GM21786 (cell line): ENCODE results near the gene VIT.
"Not testable (repeated sequence)": the region's sequence is repeated elsewhere in the genome, so short reads cannot be mapped to it uniquely, and the experiment has no call there.

ENCODE experiments used
- ATAC-seq: cut with Tn5 transposase; IDR thresholded peaks from one replicate; pipeline ENCODE4 v1.9.1; 2021; ENCODE audit not compliant: unreplicated experiment

Gene VIT

DNA sequence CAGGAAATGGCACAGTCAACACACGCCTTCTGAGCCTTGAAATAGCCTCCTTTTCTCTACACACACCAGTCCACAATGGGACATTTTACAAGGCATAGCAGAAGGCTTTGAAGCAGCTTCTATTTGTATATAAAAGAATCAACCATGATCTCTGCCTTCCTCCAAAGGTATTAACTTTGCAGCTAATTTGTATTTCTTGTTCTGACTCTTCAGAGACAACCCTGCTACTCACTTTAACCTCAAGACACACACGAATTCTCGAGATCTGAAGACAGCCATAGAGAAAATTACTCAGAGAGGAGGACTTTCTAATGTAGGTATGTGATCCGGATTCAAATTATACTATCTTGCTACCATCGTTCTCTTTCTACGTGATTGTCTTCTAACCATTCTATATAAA lies 104.6 kb downstream of the VIT start:
- ATAC-seq: no peak

DNA sequence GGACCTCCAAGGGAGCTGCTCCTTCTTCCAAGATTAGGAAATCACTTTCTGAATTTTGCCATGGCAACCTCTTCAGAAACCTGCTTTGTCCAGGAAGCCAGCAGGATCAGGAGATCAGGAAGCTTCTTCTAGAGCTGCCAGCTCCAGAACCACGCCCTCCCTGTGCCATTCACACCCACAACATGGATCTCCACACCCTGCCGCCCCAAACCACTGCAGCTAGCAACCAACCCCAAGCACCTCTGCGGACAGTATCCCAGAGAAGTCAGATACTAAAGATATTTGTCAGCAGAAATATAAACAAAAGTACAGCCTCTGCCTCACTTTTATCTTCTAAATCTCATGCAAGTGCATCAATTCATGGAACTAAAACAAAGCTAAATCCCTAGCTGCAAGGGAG lies 106.4 kb downstream of the VIT start:
- ATAC-seq: no peak

GRCh38 chr2:36805635-36806224 lies 109.2 kb downstream of the VIT start:
- ATAC-seq: no peak

- ATAC-seq: no peak
Observed at GRCh38 chr2:36807223-36807886, 110.8 kb downstream of the VIT start.

- ATAC-seq: no peak
Observed at GRCh38 chr2:36808386-36809068, 112.0 kb downstream of the VIT start.

DNA sequence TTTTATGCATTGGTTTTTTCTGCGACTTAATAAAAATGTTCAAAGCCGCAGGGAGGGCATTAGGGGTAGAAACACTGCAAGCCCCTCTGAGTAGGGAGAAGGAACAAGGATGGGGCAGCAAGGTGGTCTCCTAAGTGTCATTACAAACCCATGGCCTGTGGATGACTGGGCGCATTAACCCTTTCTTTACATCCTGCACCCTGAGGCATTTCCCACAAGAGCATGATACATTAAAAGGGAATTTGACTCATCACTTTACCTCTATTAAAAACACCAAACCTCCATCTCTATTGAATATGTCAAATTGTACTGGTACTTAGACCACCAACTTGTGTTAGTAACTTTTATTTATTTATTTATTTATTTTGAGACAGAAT lies 112.5 kb downstream of the VIT start:
- ATAC-seq: no peak

- ATAC-seq: no peak
Observed at GRCh38 chr2:36811071-36811470, 114.6 kb downstream of the VIT start.

- ATAC-seq: no peak
Observed at GRCh38 chr2:36812196-36812595, 115.7 kb downstream of the VIT start.

- ATAC-seq: no peak
Observed at GRCh38 chr2:36818542-36818941, 122.0 kb downstream of the VIT start.

GRCh38 chr2:36819095-36819711 lies 122.7 kb downstream of the VIT start:
- no peak for ATAC-seq

- no peak for ATAC-seq
Observed at GRCh38 chr2:36820942-36821605, 124.6 kb downstream of the VIT start.

DNA sequence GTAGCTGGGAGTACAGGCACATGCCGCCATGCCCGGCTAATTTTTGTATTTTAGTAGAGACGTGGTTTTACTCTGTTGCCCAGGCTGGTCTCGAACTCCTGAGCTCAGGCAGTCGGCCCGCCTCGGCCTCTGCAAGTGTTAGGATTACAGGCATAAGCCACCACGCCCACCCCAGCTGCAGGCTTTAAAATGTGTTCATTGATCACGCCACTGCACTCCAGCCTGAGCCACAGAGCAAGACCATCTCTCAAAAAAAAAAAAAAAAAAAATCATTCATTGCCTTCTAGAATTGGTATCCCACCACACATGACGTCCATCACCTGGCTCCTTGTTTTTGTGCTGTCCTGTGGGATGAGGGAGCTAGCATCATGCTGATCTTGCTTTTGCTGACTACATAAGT lies 127.4 kb downstream of the VIT start:
- no peak for ATAC-seq

DNA sequence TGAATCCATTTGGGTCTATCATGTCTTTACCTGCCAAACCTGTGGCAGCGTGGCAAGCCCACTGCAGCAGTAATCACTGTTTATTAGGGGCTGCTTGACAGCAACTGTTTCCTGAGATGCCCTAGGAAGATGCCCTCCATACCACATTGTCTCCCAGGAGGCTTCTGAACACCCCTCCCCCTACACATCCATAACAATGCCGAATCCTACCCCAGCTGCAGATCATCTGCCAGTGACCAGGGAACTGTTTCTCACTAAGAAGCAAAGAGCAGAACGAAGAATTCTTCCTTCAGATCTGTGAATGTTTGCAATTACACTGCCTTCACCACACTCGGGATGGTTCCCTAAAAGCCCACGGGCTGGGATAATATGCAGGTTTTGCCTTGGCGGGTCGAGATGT lies 127.8 kb downstream of the VIT start:
- no peak for ATAC-seq

GRCh38 chr2:36824683-36825082 lies 128.2 kb downstream of the VIT start:
- not testable (repeated sequence) for ATAC-seq

- ATAC-seq: no peak
Observed at GRCh38 chr2:36831185-36831584, 134.7 kb downstream of the VIT start.

DNA sequence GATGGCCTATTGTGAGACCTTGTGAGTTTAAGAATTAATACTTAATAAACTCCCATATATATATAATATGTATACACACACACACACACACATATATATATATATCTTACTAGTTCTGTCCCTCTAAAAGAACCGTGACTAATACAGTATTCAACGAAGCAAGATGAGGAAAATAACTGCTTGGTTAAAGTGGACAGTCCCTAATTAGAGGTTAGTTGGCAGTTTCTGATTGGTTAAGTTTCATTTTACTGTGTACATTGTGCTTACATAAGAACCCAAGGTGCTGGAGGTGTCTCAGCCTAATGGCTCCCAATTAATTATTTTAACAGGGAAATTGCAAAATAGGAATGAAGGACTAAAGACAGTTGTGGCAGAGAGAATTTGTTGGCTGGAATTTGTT lies 137.7 kb downstream of the VIT start:
- no peak for ATAC-seq

DNA sequence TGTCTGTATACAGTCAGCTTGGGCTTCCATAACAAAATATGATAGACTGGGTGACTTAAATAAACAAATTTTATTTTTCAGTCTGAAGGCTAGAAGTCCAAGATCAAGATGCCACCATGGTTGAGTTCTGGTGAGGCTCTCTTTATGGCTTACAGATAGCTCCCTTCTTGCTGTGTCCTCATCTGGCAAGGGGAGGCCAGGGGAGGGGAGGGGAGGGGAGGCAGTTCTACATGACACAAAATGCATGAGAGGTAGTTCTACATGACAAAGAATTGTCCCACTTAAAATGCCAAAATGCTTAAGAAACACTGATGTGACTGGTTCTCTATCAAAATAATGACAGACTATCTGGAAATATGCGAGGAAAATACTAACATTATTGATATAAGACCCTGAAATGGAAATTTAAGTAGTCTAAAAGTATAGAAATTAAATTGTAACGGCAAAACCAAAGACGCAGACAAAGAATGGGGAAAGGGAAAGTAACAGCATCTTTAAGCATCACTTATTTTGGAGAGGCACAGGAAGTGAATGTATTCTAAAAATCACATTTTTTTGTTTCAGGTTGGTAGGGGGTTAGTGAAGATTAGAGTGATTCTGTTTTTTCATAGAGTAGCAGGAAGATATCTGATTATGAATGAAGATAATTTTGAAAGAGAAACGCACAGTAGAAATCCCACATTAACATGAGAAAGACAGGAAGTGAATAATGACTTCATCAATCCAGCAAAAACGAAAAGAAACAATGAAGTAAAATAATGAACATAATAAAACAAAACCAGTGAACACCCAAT lies 138.4 kb downstream of the VIT start:
- no peak for ATAC-seq

DNA sequence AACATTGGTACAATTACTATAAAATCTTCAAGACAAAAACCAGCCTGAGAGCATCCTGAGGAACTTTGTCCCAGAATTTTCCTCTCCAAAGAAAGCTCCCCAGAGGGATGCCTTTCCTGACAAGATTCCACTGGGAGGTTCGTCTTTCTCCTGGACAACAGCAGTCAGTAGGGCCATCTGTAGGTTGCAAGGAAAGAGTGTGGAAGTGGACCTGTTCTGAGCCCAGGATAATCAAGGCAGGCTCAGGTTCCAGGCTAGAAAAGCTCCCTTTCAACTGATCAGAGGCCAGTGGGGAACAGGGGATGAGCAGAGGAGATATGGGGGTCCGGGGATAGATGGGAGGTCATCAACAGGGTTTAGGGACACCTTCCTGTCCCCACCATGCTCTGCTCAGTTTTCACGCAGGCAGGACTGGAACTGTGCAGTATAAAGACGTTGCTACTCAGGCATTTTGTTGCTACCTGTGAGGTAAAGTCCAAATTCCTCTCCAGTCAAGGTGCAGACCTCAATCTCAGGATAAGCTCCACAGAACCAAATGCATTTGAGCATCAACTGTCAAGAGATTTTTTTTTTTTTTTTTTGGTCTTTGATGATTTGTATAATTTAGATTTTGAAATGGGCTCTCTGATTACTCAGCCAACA lies 143.6 kb downstream of the VIT start:
- ATAC-seq: no peak

- no peak for ATAC-seq
Observed at GRCh38 chr2:36843838-36844237, 147.3 kb downstream of the VIT start.

DNA sequence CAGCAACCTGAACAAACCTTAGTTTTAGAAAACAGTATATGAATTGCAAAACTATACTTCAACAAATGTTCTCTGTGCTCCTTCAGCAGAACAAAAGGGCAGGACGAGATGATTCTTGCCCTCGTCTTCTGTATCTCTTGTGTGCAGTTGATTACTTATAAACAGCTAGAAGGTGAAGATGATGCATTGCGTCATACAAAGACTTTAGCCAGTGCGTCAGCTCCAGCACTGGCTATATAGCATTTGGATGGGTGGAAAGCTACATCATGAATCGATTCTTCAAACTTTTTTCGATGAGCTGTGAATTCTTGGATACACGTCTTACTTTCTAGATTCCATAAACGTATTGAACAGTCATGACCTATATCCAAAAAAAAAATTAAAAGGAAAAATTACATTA lies 152.8 kb downstream of the VIT start:
- no peak for ATAC-seq
